ENCODE measurements around the gene FTSJ3. TPM values are rescaled to one million over a fixed set of nuclear protein-coding genes. Genes with fewer than 3 reads are reported as not detected.
A peak's percentile ranks its signal among the peaks of the same experiment; 100 is the strongest.

The FTSJ3 gene
- total and polyA plus RNA-seq, 2 of the 13 experiments (the other 11 are each of a cell fraction or from before 2014, with no cell fraction given) = 26.0 to 64.2 TPM

DNA sequence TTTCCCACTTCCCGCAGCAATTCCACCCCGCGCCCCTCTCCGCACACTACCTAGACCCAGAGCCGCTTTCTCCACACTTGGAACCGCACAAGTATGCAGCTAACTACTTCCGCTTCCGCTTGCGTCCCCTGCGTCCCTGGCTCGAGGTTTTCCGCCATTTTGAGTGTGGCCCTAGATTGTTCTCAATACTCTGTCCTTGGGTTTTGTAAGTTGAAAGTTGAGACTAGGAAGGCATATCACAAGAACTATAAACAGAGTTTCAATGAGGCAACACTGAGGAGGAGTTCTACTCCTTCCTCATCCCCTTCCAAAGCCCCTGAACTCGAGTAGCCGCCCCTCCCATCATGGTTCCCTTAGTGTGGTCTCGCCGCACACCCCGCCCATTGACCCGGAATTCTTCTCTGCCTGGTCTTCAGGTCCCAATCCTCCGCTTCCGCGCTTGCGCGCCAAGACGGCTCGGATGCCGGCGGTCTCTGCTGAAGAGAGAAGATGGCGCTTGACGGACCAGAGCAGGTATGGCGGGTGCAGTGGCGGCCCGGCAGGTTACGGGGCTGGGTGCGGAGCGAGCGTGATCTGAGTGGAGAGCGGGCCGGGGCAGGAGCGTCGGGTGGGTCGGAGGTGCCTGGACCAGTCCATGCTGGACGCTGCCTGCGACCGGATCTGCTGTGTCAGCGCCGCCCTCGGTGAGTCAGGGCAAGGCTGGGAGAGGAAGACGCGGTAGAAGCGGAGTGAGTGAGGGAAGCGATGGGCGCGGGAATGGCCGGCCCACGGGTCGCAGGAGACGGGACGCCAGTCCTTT is at the start of gene FTSJ3, which contains the start of gene PSMC5 (continued):
- TF ChIP-seq GABPB1 (CRISPR knock-in tag; IDR thresholded peaks at IDR 0.05) (peak; percentile 97), ZMYM3 (CRISPR knock-in tag; IDR thresholded peaks at IDR 0.05) (peak; percentile 81), BORCS8-MEF2B (CRISPR knock-in tag; IDR thresholded peaks at IDR 0.05) (peak; percentile 82; the same call in 1 of the 2 replicates), ZFYVE20 (CRISPR knock-in tag; IDR thresholded peaks at IDR 0.05; ENCODE audit: borderline replicate concordance, low read depth) (peak; percentile 93), ZNF607 (CRISPR knock-in tag; IDR thresholded peaks at IDR 0.05; ENCODE audit: borderline replicate concordance) (no peak; the same call in 1 of the 2 replicates), ATF7-NPFF (CRISPR knock-in tag; IDR thresholded peaks at IDR 0.05; ENCODE audit: low read depth) (peak; percentile 97), CREB1 (IDR thresholded peaks at IDR 0.05) (peak; percentile 65), CREB1 (CRISPR knock-in tag; IDR thresholded peaks at IDR 0.05) (peak; percentile 95), ZNF569 (CRISPR knock-in tag; IDR thresholded peaks at IDR 0.05; ENCODE audit: borderline replicate concordance) (peak; percentile 54; the same call in 1 of the 2 replicates), SIN3B (IDR thresholded peaks at IDR 0.05; ENCODE audit: low read length) (peak; percentile 52), HOXA3 (CRISPR knock-in tag; IDR thresholded peaks at IDR 0.05) (peak; percentile 83), ZC3H13 (CRISPR knock-in tag; IDR thresholded peaks at IDR 0.05) (peak; percentile 86; the same call in 1 of the 2 replicates)
- TF ChIP-seq, protein P1, sequence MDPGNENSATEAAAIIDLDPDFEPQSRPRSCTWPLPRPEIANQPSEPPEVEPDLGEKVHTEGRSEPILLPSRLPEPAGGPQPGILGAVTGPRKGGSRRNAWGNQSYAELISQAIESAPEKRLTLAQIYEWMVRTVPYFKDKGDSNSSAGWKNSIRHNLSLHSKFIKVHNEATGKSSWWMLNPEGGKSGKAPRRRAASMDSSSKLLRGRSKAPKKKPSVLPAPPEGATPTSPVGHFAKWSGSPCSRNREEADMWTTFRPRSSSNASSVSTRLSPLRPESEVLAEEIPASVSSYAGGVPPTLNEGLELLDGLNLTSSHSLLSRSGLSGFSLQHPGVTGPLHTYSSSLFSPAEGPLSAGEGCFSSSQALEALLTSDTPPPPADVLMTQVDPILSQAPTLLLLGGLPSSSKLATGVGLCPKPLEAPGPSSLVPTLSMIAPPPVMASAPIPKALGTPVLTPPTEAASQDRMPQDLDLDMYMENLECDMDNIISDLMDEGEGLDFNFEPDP (CRISPR knock-in tag; conservative IDR thresholded peaks at IDR 0.05) = no peak
- TF ChIP-seq, protein P2, sequence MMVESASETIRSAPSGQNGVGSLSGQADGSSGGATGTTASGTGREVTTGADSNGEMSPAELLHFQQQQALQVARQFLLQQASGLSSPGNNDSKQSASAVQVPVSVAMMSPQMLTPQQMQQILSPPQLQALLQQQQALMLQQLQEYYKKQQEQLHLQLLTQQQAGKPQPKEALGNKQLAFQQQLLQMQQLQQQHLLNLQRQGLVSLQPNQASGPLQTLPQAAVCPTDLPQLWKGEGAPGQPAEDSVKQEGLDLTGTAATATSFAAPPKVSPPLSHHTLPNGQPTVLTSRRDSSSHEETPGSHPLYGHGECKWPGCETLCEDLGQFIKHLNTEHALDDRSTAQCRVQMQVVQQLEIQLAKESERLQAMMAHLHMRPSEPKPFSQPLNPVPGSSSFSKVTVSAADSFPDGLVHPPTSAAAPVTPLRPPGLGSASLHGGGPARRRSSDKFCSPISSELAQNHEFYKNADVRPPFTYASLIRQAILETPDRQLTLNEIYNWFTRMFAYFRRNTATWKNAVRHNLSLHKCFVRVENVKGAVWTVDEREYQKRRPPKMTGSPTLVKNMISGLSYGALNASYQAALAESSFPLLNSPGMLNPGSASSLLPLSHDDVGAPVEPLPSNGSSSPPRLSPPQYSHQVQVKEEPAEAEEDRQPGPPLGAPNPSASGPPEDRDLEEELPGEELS (CRISPR knock-in tag; IDR thresholded peaks at IDR 0.05) = no peak
- TF ChIP-seq, protein P3, sequence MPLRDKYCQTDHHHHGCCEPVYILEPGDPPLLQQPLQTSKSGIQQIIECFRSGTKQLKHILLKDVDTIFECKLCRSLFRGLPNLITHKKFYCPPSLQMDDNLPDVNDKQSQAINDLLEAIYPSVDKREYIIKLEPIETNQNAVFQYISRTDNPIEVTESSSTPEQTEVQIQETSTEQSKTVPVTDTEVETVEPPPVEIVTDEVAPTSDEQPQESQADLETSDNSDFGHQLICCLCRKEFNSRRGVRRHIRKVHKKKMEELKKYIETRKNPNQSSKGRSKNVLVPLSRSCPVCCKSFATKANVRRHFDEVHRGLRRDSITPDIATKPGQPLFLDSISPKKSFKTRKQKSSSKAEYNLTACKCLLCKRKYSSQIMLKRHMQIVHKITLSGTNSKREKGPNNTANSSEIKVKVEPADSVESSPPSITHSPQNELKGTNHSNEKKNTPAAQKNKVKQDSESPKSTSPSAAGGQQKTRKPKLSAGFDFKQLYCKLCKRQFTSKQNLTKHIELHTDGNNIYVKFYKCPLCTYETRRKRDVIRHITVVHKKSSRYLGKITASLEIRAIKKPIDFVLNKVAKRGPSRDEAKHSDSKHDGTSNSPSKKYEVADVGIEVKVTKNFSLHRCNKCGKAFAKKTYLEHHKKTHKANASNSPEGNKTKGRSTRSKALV (CRISPR knock-in tag; IDR thresholded peaks at IDR 0.05) = peak; percentile 94
- TF ChIP-seq, protein P4, sequence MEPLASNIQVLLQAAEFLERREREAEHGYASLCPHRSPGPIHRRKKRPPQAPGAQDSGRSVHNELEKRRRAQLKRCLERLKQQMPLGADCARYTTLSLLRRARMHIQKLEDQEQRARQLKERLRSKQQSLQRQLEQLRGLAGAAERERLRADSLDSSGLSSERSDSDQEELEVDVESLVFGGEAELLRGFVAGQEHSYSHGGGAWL (CRISPR knock-in tag; IDR thresholded peaks at IDR 0.05) = peak; percentile 63
- TF ChIP-seq, protein P5, sequence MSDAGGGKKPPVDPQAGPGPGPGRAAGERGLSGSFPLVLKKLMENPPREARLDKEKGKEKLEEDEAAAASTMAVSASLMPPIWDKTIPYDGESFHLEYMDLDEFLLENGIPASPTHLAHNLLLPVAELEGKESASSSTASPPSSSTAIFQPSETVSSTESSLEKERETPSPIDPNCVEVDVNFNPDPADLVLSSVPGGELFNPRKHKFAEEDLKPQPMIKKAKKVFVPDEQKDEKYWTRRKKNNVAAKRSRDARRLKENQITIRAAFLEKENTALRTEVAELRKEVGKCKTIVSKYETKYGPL (CRISPR knock-in tag; IDR thresholded peaks at IDR 0.05) = no peak
- TF ChIP-seq, protein P6, sequence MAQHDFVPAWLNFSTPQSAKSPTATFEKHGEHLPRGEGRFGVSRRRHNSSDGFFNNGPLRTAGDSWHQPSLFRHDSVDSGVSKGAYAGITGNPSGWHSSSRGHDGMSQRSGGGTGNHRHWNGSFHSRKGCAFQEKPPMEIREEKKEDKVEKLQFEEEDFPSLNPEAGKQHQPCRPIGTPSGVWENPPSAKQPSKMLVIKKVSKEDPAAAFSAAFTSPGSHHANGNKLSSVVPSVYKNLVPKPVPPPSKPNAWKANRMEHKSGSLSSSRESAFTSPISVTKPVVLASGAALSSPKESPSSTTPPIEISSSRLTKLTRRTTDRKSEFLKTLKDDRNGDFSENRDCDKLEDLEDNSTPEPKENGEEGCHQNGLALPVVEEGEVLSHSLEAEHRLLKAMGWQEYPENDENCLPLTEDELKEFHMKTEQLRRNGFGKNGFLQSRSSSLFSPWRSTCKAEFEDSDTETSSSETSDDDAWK (CRISPR knock-in tag; IDR thresholded peaks at IDR 0.05) = no peak

All from HepG2 (cell line).